Fibroblast of the aortic adventitia (primary cell): ENCODE measurements around the gene DCP1B. TPM values are rescaled to one million over a fixed set of nuclear protein-coding genes. Genes with fewer than 3 reads are reported as not detected.

Experiments used
- DNase-seq: peaks from one replicate; pipeline ENCODE4 v3.0.0-alpha.2; 2010; ENCODE audit warnings: low read depth
- H3K4me3 ChIP-seq: 2 replicates; pipeline ENCODE4 v1.5.1; 2011; ENCODE audit warnings: low read depth, mild to moderate bottlenecking, control low read depth, low read length, moderate library complexity
- CTCF ChIP-seq: IDR thresholded peaks from 2 replicates; pipeline ENCODE4 v1.5.1; 2011; ENCODE audit warnings: mild to moderate bottlenecking, low read length, control low read depth, inconsistent platforms; ENCODE audit not compliant: insufficient read depth
- total RNA-seq: library from RNA; depleted of rRNA; stranded (reverse); fragments of >200 nt; gene quantifications from 2 replicates; pipeline ENCODE4 v1.2.3, GENCODE V29; 2012; ENCODE audit warnings: low replicate concordance

Gene DCP1B
- total RNA-seq, 1 donor: 23.5 TPM

DNA sequence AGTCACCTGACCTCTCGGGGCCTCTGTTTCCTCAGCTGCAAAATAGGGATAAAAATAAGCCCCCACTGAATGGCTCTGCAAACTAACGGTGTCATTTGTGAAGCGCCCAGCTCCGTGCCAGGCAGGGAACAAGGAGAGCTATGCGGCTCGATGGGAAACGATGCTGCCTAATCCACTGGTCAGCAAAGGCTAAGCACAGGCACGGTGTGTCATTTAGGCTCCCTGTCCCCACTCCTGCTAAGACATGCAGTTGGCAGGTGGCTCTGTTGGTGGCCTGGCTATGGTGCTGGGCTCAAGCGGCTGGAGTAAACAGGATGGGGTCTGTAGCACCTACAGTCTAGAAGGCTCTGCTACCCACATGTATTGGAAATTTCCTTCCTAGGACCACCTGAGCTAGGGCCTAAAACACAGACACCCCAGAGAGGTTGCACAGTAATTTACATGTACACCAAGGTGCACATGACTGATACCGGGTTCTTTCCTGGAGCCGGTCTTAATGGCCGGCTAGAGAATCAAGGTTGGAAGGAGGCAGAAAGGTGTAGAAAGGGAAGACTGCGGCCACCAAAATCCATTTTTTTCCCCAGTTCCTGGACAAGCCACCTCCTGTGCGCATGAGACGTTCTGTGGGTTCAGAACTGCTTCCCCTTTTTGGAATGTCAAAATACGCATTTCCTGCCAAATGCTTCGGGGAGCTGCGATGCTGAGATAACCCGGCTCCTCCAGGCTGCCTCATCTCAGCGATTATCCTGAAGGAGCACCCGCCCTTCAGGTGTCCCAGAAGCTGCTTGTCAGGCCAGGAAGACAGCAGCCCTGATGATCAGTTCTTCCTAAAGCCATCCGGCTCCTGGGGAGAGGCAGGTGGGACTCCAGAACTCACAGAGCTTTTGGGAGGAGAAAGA is 86.8 kb downstream of the DCP1B start:
- no peak for TF ChIP-seq CTCF
- H3K4me3 ChIP-seq: no peak overlapping the region
- no peak for DNase-seq

DNA sequence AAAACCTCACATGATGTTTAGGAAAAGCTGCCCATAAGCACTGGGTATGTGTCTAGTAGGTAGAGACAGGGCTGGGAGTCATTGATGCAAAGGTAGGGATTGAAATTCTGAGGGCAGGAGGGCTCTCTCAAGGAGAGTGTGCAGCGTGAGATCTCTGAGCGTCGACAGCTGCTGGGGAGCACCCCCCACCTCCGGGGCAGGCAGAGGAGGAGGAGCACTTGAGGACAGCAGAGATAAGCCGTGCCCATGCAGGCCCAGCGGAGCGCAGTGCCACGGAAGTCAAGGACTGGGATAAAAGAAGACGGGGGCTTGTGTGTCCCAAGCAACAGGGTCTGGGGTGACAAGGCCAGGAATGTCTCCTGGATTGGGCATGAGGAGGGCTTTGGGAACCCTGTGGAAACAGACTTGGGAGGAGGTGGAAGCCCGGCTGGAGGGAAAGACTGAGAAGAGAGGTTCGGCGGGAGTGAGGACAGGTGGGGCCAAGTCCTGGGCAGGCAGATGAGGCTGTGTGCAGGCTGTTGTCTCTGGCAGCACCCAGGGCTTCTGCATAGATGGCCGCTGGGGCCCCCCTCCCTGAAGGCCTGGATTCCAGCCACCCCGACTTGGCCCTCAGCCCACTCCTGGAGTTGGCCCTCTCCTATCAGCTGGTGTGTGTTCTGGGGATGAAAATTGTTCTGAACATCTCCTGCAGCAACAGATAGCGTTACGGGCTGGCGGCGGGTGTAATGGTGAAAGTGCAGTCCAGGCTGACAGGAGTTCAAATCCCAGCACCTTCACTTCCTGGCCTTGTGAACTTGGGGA is 87.7 kb downstream of the DCP1B start:
- no peak for TF ChIP-seq CTCF
- H3K4me3 ChIP-seq: no peak overlapping the region
- DNase-seq: peak; percentile 12

DNA sequence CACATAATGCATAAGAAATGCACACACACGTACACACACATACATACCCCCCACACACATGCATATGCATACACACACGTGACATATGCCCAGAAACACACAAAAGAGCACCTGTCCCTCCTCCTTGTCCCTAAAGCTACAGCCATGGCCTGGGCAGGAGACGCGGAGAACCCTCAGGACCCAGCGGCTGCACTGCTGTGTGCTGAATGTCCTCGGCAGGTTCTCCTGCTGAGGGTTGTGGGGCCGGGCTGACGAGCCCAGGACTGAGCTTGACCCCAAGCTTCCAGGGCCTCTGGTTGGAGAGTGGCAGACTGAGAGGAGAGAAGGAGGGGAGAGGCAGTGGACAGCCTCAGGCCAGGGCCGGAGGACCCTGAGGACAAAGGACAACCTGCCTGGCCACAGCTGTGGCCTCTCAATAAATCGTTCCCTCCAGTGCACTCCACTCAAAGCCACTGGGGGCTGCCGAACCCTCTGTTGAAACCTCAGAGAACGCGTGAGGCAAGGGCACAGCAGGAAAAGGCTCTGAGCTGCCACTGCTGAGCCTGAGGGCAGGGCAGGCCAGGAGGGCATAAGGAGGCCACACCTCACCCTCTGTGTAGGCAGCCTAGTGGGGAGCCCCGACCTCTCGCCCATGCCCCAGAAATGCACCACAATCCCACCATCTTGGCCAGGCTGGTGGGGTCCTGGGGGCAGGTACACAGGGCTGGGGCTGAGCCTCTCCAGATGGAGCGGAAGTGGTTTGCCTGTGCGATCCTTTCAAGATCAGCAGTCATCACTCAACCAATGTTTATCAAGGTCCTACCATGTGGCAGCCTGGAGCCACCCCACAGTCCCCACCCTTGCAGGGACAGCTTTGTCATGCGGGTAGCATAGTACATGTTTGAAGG is 88.9 kb downstream of the DCP1B start:
- no peak overlapping the region for H3K4me3 ChIP-seq
- no peak for DNase-seq
- TF ChIP-seq CTCF: no peak

- no peak overlapping the region for H3K4me3 ChIP-seq
- no peak for DNase-seq
- TF ChIP-seq CTCF: no peak
These were observed 89.9 kb downstream of the DCP1B start for GRCh38 chr12:1914114-1914911.

DNA sequence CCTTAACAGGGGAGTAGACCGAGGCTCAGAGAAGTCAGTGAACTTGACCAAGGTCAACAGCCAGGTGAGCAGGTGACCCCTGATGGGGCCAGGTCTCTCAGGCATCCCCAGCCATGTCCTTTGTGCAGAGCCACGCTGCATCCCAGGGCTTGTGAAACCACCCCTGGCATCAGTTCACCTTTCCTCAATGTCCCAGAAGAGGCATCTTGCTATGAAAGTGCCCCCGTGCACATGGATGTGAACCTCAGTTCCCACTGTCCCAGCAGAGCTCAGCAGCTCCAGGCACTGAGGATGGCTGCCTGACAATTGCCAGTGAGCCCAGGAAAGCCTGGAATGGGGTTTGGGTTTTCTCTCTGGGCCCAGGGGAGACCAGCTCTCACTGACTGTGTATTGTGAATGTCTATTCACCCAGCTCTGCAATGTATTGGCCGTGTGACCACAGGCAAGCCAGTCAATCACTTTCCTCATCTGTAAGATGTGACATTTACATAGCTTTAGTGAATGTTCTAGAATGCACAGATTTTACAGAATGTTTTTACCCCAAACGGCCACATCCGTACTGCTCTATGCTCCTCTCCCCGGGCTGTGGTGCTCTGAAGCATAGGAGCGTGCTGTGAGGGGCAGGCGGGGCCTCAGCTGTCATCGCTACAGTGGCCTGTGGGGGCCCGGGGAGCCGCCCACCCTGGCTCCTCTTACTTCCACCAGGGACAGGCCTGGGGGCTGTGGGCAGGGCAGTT is 90.7 kb downstream of the DCP1B start:
- H3K4me3 ChIP-seq: no peak overlapping the region
- no peak for DNase-seq
- no peak for TF ChIP-seq CTCF
